ENCODE measurements around the gene AGBL1. TPM values are rescaled to one million over a fixed set of nuclear protein-coding genes. Genes with fewer than 3 reads are reported as not detected.

AGBL1 gene
- total and polyA plus RNA-seq, 2 experiments from 2014 or later: 0.03 TPM; not detected in 1

GRCh38 chr15:86735247-86736040 is 655.8 kb downstream of the AGBL1 start:
- H3K27ac Mint-ChIP-seq: no peak overlapping the region
- Histone ChIP-seq H3K9me2 (ENCODE audit: insufficient read depth) (no peaks in the 10 kb centered on the region; the same call in 1 of the 2 replicates), H3F3A (replicated peaks; ENCODE audit: low read depth) (no peaks in the 10 kb centered on the region), H3K4me3 (no peak overlapping the region), H4K20me1 (replicated peaks; ENCODE audit: insufficient read depth) (no peaks in the 10 kb centered on the region), H3K36me3 (ENCODE audit: insufficient read depth) (no peaks in the 10 kb centered on the region), H3K27ac (ENCODE audit: low read depth) (no peak overlapping the region), H3K4me1 (ENCODE audit: insufficient read depth) (no peaks in the 10 kb centered on the region), H3K27me3 (ENCODE audit: insufficient read depth) (no peaks in the 10 kb centered on the region), H2AFZ (no peak overlapping the region), H3K4me2 (no peak overlapping the region), H3K79me2 (replicated peaks; ENCODE audit: insufficient read depth) (no peaks in the 10 kb centered on the region)
- no peaks in the 10 kb centered on the region for H3K36me3 Mint-ChIP-seq (ENCODE audit: low read depth)
- no peak for TF ChIP-seq NANOG (IDR thresholded peaks at IDR 0.05; ENCODE audit: borderline replicate concordance)
- no peak for TF ChIP-seq CTCF (conservative IDR thresholded peaks at IDR 0.05; ENCODE audit: low read depth in 2 of 2)
- no peak for TF ChIP-seq ETS1 (IDR thresholded peaks at IDR 0.05)
- TF ChIP-seq JUNB (IDR thresholded peaks at IDR 0.05; ENCODE audit: unreplicated experiment): no peak
- H3K9me3 Mint-ChIP-seq: peaks cover 9% of the 10 kb centered on the region
- no peaks in the 10 kb centered on the region for H3K27me3 Mint-ChIP-seq (ENCODE audit: insufficient read depth, low read depth, poor library complexity)
- peaks cover 5% of the 10 kb centered on the region; the same call in 2 of the 3 replicates for H3K4me1 Mint-ChIP-seq
- no peak for ATAC-seq
- DNase-seq (ENCODE audit: low spot score): no peak
- H3K4me3 Mint-ChIP-seq: no peak overlapping the region

- H3K4me1 ChIP-seq (ENCODE audit: insufficient read depth): no peaks in the 10 kb centered on the region
- no peak for ATAC-seq
- H3K4me3 ChIP-seq: no peak overlapping the region
- H2AFZ ChIP-seq: no peak overlapping the region
- no peaks in the 10 kb centered on the region for H3K9me2 ChIP-seq (ENCODE audit: insufficient read depth)
- H3K36me3 Mint-ChIP-seq (ENCODE audit: low read depth): no peaks in the 10 kb centered on the region
- H3F3A ChIP-seq (replicated peaks; ENCODE audit: low read depth): no peaks in the 10 kb centered on the region
- no peaks in the 10 kb centered on the region for H3K27me3 ChIP-seq (ENCODE audit: insufficient read depth)
- H3K4me1 Mint-ChIP-seq: peaks cover 8% of the 10 kb centered on the region; the same call in 2 of the 3 replicates
- no peak overlapping the region for H3K27ac Mint-ChIP-seq
- H3K4me3 Mint-ChIP-seq: no peak overlapping the region
- H3K4me2 ChIP-seq: no peak overlapping the region
- no peak for DNase-seq (ENCODE audit: low spot score)
- no peaks in the 10 kb centered on the region for H3K79me2 ChIP-seq (replicated peaks; ENCODE audit: insufficient read depth)
- no peak overlapping the region for H3K27ac ChIP-seq (ENCODE audit: low read depth)
- H3K36me3 ChIP-seq (ENCODE audit: insufficient read depth): no peaks in the 10 kb centered on the region
- peaks cover 9% of the 10 kb centered on the region for H3K9me3 Mint-ChIP-seq
- H3K27me3 Mint-ChIP-seq (ENCODE audit: insufficient read depth, low read depth, poor library complexity): no peaks in the 10 kb centered on the region
- H4K20me1 ChIP-seq (replicated peaks; ENCODE audit: insufficient read depth): no peaks in the 10 kb centered on the region
- no peak for TF ChIP-seq JUNB (IDR thresholded peaks at IDR 0.05; ENCODE audit: unreplicated experiment)
- no peak for TF ChIP-seq POLR2AphosphoS5 (IDR thresholded peaks at IDR 0.05; ENCODE audit: low read depth)
- TF ChIP-seq ZNF462 (CRISPR knock-in tag; IDR thresholded peaks at IDR 0.05): no peak
- no peak for TF ChIP-seq STAT1 (IDR thresholded peaks at IDR 0.05; ENCODE audit: unreplicated experiment)
- TF ChIP-seq REST (IDR thresholded peaks at IDR 0.05; ENCODE audit: unreplicated experiment): no peak
These were observed 662.2 kb downstream of the AGBL1 start for GRCh38 chr15:86741917-86742316.

Measured in GM23338 (cell line).